ENCODE measurements around the gene LDAH.

The LDAH gene

DNA sequence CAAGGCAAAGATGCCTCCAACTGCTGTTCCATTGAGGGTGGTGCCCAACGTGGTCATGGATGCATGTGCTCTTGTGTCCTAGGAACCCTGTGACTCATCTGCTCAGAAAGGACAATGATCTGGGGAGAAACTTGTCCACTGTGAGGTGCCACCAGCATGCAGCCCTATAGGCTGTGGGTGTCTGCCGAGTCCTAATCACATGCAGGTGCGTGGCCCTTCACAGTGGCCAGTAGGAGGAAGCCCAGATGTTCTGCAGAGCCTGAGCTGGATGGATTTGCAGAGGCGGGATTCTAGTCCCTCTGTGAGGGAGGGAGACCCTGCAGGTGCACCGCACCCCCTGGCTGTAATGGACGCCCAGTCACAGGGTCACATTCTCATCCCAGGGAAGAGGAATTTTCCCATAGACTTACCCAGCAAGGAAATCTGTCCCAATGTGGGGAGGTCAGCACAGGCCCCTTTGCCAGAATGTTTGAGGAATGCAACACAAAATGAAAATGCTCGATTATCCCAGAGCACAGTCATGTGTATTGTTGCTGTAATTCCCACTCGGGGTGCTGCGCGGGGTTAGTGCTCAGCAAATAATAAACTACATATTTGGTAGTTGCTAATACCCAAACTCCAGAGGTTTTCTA is 142.0 kb downstream of the LDAH start:
- no peak for DNase-seq (ENCODE audit: low read depth)

DNA sequence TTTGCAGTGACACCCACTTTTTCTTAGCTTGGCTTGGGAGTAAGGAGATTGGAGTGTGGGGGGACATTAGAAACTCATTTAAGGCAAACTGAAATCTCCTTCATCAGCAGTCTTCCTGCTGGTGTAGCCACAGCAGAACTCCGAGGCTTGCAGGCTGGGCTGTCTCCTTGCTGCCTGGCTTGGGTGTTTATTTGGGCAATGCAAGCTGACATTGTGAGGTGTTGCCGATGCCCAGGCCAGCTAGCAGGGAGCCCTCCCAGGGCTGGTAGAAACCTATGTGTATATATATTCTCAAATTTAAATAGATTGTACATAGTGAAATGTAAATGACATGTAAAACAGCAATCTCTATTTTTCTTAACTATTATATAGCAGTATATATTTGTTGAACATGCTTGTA is 144.1 kb downstream of the LDAH start:
- no peak for DNase-seq (ENCODE audit: low read depth)

- DNase-seq (ENCODE audit: low read depth) = no peak
Observed at GRCh38 chr2:20678086-20678395, 144.9 kb downstream of the LDAH start.

DNA sequence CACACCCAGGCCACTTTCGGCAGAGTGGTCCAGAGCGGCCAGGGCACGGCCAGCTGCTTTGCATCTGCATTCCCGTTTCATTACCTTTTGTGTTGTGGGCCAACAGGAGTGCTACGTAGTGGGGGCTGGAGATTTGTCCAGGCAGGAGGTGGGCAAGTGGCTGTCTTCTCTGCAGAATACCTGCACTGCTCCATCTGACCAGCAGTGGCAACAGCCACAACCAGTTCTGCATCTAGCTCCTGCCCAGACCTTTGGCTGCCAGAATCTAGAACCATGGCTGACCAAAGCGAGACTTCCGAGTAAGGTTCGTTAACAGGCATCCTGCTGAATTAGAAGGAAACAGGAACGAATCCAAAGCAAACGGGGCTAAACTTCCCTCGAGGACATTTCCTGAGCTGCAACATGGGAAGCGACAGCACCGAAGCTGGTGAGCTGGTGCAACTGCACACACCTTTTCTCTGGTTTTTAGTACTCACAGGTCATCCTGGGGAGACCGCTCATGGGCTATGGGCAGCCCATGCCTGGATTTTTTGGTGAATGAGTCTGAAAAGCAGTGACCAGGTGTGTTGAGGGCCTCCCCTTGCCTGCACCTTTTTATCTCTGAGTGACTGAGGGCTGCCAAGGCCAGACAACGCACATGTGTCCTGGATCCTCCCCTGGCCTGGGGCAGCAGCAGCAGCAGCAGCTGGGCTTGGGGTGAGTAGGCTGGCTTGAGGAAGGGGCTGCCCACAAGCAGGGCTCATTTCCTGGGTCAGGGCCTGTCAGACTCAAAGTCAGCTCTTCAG is 145.4 kb downstream of the LDAH start:
- no peak for DNase-seq (ENCODE audit: low read depth)

DNA sequence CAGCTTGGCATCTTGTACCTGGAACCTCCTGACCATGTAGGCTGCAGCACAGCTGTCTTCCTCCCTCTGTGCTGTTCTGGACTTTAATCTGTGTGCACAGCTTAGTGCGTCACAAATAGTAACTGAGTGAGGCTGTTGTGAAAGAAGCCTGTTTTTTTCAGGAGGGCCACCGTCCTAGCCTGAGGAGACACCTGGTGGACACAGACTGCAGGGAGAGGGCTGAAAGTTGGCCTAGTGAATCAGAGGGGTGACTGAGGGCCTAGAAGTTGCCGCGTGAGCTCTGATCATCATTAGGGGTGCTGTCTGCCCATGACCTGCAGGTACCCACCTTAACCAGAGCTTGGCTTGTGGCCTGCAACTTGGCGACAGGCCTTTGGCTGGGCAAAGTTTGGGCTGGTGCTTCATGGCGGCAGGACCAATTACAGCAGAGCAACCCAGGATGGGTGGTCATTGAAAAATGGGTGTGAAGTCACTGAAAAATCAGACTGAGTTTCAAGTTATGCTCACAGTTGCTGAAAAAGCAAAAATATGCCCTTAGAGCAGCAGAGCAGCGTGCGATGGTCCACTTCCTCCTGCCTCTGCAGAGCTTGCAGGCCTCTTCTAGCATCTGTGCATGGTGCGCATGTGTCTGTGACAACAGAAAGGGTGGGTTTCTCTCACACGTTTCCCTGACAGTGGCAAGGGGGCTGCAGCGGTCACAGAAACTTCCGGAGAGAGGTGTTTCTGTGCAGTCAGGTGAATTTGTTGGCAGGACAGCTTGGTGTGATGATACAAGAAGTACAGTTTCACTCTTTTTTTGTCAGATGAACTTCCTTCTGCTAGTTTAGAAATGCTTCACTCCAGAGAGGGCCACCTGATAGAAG is 146.3 kb downstream of the LDAH start:
- no peak for DNase-seq (ENCODE audit: low read depth)

GRCh38 chr2:20675701-20676352 is 147.1 kb downstream of the LDAH start:
- no peak for DNase-seq (ENCODE audit: low read depth)

GRCh38 chr2:20674974-20675679 is 147.8 kb downstream of the LDAH start:
- DNase-seq (ENCODE audit: low read depth) = no peak

DNA sequence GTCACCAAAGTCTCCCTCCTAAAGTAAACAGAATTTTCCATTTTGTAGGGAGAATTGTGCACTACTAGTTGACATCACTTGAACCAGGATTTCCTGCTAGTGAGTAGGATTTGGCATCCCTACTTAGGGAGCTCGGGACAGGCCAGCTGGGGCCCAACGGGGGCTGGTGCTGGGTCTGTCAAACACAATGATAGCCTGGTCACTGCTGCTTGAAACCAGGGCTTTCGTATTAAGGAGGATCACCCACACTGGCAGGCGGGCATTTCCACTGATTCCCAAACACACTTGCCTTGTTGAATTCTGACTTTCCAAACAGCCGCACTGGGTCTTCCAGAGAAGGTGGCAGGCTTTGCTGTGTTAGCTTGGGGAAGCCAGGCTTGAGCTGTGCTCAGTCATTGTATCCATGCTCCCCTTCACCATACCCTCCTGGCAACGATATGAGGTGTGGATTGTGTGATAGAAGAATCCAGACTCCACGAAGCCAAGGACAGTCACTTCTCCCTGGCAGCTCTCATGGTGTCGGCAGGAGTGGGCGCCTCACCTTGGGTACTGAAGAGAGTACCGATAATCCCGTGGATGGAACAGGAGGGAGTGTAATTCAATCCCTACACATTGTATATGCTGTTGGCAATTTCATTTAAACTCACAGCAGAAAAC is 148.5 kb downstream of the LDAH start:
- DNase-seq (ENCODE audit: low read depth) = no peak

DNA sequence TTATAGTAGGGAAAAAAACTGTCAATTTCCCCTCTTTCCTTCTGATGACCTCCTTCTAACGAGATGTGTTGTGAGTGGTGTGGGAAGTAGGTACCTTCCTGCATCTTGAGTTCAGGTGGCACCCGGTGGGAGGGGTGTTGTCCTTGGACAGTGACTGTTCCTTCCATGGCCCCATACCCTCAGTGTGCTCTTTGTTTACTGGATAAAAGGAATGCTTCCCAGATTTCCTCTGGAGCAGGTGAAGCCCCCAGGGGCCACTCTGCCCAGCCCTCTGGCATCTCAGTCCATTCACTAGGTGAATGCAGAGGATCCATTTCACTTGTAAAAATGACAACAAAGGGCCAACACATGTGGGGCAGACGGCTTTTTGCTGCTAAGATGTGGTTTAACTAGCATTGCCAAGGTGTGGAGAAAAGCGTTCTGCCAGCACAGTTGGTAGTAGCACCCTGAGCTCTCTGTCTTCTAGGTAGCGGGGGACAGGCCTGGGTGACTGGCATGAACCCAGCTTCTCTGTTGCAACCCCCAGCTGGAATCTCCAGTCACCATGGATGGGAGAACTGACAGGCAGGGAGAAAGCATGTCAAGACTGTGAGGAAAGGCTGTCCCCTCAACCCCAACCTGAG is 149.1 kb downstream of the LDAH start:
- no peak for DNase-seq (ENCODE audit: low read depth)

GRCh38 chr2:20672201-20672951 is 150.5 kb downstream of the LDAH start:
- no peak for DNase-seq (ENCODE audit: low read depth)

- DNase-seq (ENCODE audit: low read depth) = no peak
Observed at GRCh38 chr2:20671736-20672080, 151.2 kb downstream of the LDAH start.

DNA sequence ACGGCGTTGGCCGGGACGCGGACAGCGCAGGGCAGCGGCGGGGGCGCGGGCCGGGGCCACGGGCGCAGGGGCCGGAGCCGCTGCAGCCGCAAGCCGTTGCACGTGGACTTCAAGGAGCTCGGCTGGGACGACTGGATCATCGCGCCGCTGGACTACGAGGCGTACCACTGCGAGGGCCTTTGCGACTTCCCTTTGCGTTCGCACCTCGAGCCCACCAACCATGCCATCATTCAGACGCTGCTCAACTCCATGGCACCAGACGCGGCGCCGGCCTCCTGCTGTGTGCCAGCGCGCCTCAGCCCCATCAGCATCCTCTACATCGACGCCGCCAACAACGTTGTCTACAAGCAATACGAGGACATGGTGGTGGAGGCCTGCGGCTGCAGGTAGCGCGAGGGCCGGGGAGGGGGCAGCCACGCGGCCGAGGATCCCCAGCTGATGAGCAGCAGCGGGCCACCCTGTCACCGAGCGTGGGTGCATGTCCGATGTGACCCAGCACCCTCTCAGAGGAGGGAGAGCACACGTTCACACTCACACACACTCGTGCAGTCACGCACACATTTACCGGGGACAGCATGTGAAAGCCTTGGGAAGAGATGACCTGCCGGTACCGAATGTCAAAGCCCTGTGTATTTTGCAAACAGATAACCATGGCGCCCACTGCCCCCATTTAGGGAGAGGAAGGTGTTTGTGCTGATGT is 151.7 kb downstream of the LDAH start:
- no peak for DNase-seq (ENCODE audit: low read depth)

- DNase-seq (ENCODE audit: low read depth) = no peak
Observed at GRCh38 chr2:20670315-20671035, 152.4 kb downstream of the LDAH start.

GRCh38 chr2:20669562-20670314 is 153.2 kb downstream of the LDAH start:
- no peak for DNase-seq (ENCODE audit: low read depth)

GRCh38 chr2:20668871-20669475 is 153.9 kb downstream of the LDAH start:
- DNase-seq (ENCODE audit: low read depth) = no peak

DNA sequence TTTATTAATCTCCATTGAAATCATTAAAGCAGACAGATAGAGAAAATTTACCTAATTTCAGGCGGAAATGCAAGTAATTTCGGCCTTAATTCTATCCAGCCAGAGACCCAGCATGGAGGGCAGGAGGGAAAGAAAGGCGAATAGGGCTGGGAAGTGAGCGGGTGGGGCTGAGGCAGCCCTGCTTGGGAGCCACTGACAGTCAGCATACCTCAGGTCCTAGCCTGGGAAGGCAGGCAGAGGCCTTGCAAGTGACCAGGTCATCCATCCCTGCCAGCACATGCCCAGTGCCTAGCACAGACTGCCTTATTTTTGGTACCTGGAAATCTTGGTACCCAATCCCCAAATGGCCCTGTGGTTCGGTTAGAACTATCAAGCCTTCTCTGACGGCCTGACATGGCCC is 154.4 kb downstream of the LDAH start:
- no peak for DNase-seq (ENCODE audit: low read depth)

GRCh38 chr2:20667531-20668401 is 155.1 kb downstream of the LDAH start:
- DNase-seq (ENCODE audit: low read depth) = no peak

Measured in CMK (cell line).